ENCODE data around the gene USP48.

GRCh38 chr1:21820597-21821232 is 37.8 kb upstream of the USP48 start:
- TF ChIP-seq POLR2A (IDR thresholded peaks at IDR 0.05) = no peak
- TF ChIP-seq POLR2AphosphoS5 (IDR thresholded peaks at IDR 0.05; ENCODE audit: insufficient read depth in 1 of 2, low read depth in 1 of 2) = no peak

Measured in vagina (tissue), 2 donors.